ENCODE data around the gene SCARB1.

DNA sequence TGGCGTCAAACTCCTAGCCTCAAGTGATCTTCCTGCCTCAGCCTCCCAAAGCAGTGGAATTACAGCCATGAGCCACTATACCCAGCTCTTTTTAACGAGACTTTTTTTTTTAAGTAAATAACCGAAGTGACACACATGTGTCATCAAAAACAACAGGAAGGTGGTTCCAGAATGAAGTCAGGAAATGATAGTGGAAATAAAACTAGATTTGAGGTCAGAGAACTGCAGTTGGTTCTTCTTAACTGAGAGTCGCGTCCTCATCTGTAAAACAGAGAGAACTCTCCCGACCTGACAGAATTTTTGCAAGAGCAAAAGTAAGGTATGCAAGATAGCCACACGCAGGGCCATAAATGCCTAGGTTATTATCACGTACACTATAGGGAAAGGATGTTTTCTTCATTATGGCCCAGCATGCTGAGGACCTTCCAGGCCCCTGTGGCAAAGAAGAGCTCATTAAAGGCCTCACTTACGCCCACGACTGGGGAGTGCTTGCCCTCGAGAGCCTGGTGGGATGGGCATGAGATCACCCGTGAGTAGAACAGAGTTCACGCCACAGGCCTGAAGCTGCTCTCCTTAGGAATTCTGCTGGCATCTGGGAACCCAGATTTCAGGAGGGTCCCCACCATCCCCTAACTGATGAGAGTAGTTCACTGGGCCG lies 67.2 kb downstream of the SCARB1 start:
- TF ChIP-seq ZFP3 (CRISPR knock-in tag; IDR thresholded peaks at IDR 0.05) (no peak), ISL1 (CRISPR knock-in tag; IDR thresholded peaks at IDR 0.05) (no peak)
- TF ChIP-seq, protein P1, sequence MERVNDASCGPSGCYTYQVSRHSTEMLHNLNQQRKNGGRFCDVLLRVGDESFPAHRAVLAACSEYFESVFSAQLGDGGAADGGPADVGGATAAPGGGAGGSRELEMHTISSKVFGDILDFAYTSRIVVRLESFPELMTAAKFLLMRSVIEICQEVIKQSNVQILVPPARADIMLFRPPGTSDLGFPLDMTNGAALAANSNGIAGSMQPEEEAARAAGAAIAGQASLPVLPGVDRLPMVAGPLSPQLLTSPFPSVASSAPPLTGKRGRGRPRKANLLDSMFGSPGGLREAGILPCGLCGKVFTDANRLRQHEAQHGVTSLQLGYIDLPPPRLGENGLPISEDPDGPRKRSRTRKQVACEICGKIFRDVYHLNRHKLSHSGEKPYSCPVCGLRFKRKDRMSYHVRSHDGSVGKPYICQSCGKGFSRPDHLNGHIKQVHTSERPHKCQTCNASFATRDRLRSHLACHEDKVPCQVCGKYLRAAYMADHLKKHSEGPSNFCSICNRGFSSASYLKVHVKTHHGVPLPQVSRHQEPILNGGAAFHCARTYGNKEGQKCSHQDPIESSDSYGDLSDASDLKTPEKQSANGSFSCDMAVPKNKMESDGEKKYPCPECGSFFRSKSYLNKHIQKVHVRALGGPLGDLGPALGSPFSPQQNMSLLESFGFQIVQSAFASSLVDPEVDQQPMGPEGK (CRISPR knock-in tag; IDR thresholded peaks at IDR 0.05; ENCODE audit: borderline replicate concordance) = no peak
